Measurements from ENCODE around the gene COG8. TPM values are rescaled to one million over a fixed set of nuclear protein-coding genes. Genes with fewer than 3 reads are reported as not detected.

COG8 gene
- polyA plus RNA-seq, 3 donors, result 11.9 to 24.1 (median 21.6) TPM

DNA sequence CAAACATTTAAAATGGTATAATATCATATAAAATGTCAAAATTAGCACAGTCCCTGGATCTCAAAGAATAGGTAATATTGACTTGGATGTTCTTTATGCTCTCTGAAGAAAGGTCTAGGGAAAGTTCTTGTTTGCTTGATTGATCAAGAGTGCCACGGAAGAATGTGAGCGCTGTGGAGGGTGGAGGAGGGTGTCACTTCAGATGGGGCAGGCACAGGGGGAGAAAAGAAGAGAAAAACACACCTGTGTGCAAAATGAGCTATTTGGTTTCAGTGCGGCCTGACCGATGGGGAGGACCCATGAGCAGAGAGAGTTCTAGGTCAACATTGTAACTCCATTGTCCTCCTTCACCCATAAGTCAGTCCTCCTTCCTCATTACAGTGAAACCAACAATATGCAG is 37.1 kb downstream of the COG8 start:
- H3K27me3 ChIP-seq (ENCODE audit: control insufficient read depth in 2 of 2, insufficient read depth in 2 of 2, low read length in 2 of 2), result no peaks in the 10 kb centered on the region
- peaks cover 0 to 3% (median 0%) of the 10 kb centered on the region in 7 donors for H3K9me3 Mint-ChIP-seq
- peaks cover 1 to 9% (median 7%) of the 10 kb centered on the region in 3 donors for H3K27me3 Mint-ChIP-seq (ENCODE audit: low read depth in 3 of 3)
- no peaks in the 10 kb centered on the region for H3K36me3 ChIP-seq (replicated peaks in 1 of 2; ENCODE audit: control insufficient read depth in 1 of 2, insufficient read depth in 2 of 2, low read length in 2 of 2)
- H3K79me2 ChIP-seq (ENCODE audit: insufficient read depth, low read length), result no peaks in the 10 kb centered on the region
- intact Hi-C loops (cut with micrococcal nuclease), result no loop called here
- DNase-seq, result no peak
- 100% methylated on average over 2 of the region's 4 CpGs for WGBS (ENCODE audit: insufficient coverage)
- H3K4me1 ChIP-seq (ENCODE audit: control insufficient read depth in 1 of 2, insufficient read depth in 2 of 2, low read length in 2 of 2), result peaks cover 28 to 32% of the 10 kb centered on the region in 2 donors
- H3K9ac ChIP-seq (ENCODE audit: insufficient read depth, low read length, poor library complexity, severe bottlenecking), result no peak overlapping the region
- H3K4me3 Mint-ChIP-seq, result no peak overlapping the region
- peak overlapping the region in 1 of 7 donors; percentile 38 for H3K27ac Mint-ChIP-seq
- H3K27ac ChIP-seq (ENCODE audit: low read depth in 1 of 2, low read length in 2 of 2), result no peak overlapping the region
- no peaks in the 10 kb centered on the region for H4K20me1 ChIP-seq (ENCODE audit: insufficient read depth, low read length)
- no peak overlapping the region for H2AFZ ChIP-seq (ENCODE audit: insufficient read depth, low read depth, low read length, poor library complexity, severe bottlenecking)
- no peak overlapping the region for H3K4me3 ChIP-seq (replicated peaks in 1 of 3; ENCODE audit: low read depth in 2 of 3, low read length in 3 of 3)
- H3K9me3 ChIP-seq (replicated peaks in 1 of 2; ENCODE audit: control insufficient read depth in 1 of 2, insufficient read depth in 1 of 2, low read length in 2 of 2), result no peaks in the 10 kb centered on the region
- H3K36me3 Mint-ChIP-seq, result peaks cover 10 to 12% of the 10 kb centered on the region in 2 donors
- H3K4me2 ChIP-seq (replicated peaks; ENCODE audit: extremely low read depth, low read length, poor library complexity, severe bottlenecking), result no peak overlapping the region
- TF ChIP-seq, protein P1, sequence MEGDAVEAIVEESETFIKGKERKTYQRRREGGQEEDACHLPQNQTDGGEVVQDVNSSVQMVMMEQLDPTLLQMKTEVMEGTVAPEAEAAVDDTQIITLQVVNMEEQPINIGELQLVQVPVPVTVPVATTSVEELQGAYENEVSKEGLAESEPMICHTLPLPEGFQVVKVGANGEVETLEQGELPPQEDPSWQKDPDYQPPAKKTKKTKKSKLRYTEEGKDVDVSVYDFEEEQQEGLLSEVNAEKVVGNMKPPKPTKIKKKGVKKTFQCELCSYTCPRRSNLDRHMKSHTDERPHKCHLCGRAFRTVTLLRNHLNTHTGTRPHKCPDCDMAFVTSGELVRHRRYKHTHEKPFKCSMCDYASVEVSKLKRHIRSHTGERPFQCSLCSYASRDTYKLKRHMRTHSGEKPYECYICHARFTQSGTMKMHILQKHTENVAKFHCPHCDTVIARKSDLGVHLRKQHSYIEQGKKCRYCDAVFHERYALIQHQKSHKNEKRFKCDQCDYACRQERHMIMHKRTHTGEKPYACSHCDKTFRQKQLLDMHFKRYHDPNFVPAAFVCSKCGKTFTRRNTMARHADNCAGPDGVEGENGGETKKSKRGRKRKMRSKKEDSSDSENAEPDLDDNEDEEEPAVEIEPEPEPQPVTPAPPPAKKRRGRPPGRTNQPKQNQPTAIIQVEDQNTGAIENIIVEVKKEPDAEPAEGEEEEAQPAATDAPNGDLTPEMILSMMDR (IDR thresholded peaks at IDR 0.05), result no peak
- peaks cover 31% of the 10 kb centered on the region for H3K4me1 Mint-ChIP-seq

DNA sequence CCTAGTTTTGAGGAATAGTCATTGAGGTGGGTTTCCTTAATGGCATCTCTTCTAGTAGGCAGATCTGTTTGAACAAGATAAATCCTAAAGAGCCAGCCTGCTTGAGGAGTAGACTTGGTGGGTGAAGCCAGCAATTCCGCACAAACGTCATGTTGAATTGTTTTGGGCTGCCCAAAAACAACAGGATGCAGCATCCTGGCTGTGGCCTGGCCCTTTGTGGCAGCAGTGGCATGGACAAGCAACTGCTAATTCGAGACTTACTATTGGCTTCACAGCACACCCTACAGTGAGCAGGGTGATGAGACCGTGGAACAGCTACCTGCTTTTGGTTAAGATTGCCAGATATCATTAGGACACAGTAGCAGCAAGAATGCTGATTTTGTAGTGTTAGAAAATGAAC is 37.5 kb downstream of the COG8 start:
- H3K9ac ChIP-seq (ENCODE audit: insufficient read depth, low read length, poor library complexity, severe bottlenecking), result no peak overlapping the region
- H3K79me2 ChIP-seq (ENCODE audit: insufficient read depth, low read length), result no peaks in the 10 kb centered on the region
- H3K4me3 ChIP-seq (replicated peaks in 1 of 3; ENCODE audit: low read depth in 2 of 3, low read length in 3 of 3), result no peak overlapping the region
- intact Hi-C loops (cut with micrococcal nuclease), result no loop called here
- Mint-ChIP-seq H3K27me3 (ENCODE audit: low read depth in 3 of 3) (peaks cover 1 to 9% (median 7%) of the 10 kb centered on the region in 3 donors), H3K27ac (no peak overlapping the region), H3K9me3 (peaks cover 0 to 3% (median 0%) of the 10 kb centered on the region in 7 donors), H3K36me3 (peaks cover 10 to 12% of the 10 kb centered on the region in 2 donors), H3K4me3 (no peak overlapping the region), H3K4me1 (peaks cover 31% of the 10 kb centered on the region)
- TF ChIP-seq, protein P1 (IDR thresholded peaks at IDR 0.05), result no peak
- 100% methylated on average over 2 of the region's 4 CpGs for WGBS (ENCODE audit: insufficient coverage)
- H2AFZ ChIP-seq (ENCODE audit: insufficient read depth, low read depth, low read length, poor library complexity, severe bottlenecking), result no peak overlapping the region
- H3K27me3 ChIP-seq (ENCODE audit: control insufficient read depth in 2 of 2, insufficient read depth in 2 of 2, low read length in 2 of 2), result no peaks in the 10 kb centered on the region
- no peaks in the 10 kb centered on the region for H4K20me1 ChIP-seq (ENCODE audit: insufficient read depth, low read length)
- peaks cover 28 to 32% of the 10 kb centered on the region in 2 donors for H3K4me1 ChIP-seq (ENCODE audit: control insufficient read depth in 1 of 2, insufficient read depth in 2 of 2, low read length in 2 of 2)
- no peak overlapping the region for H3K27ac ChIP-seq (ENCODE audit: low read depth in 1 of 2, low read length in 2 of 2)
- DNase-seq, result no peak
- no peaks in the 10 kb centered on the region for H3K36me3 ChIP-seq (replicated peaks in 1 of 2; ENCODE audit: control insufficient read depth in 1 of 2, insufficient read depth in 2 of 2, low read length in 2 of 2)
- no peaks in the 10 kb centered on the region for H3K9me3 ChIP-seq (replicated peaks in 1 of 2; ENCODE audit: control insufficient read depth in 1 of 2, insufficient read depth in 1 of 2, low read length in 2 of 2)
- H3K4me2 ChIP-seq (replicated peaks; ENCODE audit: extremely low read depth, low read length, poor library complexity, severe bottlenecking), result no peak overlapping the region
